ENCODE data around the gene MED6.

DNA sequence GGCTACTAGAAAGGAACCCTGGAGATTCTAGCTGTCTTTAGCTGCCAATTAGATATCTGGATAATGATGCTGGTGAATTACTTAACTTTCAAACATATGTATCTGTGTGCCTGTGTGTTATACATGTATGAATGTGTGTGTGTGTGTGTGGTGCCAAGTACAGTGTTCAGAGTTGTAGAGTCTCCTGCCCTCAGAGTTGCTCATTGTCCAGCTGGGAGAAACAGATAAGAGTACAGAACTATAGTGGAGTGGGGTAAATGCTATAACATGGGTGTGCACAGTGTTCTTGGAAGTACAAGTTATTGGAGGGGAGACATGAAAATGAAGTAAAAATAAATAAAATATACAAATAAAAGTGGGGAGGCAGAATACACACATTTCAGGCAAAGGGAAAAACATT is 42.1 kb downstream of the MED6 start:
- TF ChIP-seq, protein P1, sequence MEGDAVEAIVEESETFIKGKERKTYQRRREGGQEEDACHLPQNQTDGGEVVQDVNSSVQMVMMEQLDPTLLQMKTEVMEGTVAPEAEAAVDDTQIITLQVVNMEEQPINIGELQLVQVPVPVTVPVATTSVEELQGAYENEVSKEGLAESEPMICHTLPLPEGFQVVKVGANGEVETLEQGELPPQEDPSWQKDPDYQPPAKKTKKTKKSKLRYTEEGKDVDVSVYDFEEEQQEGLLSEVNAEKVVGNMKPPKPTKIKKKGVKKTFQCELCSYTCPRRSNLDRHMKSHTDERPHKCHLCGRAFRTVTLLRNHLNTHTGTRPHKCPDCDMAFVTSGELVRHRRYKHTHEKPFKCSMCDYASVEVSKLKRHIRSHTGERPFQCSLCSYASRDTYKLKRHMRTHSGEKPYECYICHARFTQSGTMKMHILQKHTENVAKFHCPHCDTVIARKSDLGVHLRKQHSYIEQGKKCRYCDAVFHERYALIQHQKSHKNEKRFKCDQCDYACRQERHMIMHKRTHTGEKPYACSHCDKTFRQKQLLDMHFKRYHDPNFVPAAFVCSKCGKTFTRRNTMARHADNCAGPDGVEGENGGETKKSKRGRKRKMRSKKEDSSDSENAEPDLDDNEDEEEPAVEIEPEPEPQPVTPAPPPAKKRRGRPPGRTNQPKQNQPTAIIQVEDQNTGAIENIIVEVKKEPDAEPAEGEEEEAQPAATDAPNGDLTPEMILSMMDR (IDR thresholded peaks at IDR 0.05) = no peak
- TF ChIP-seq POLR2AphosphoS5 (IDR thresholded peaks at IDR 0.05) = no peak

Data from breast epithelium (tissue), 3 donors.